B cell (primary cell): Measurements from ENCODE around the gene FRMD4B. TPM values are rescaled to one million over a fixed set of nuclear protein-coding genes. Genes with fewer than 3 reads are reported as not detected.

ENCODE experiments used
- ATAC-seq: fragments of 200-7000 bp; cut with Tn5 transposase; one replicate; pipeline ENCODE4 v1.10.0; 2021; ENCODE audit warnings: low read depth, mild to moderate bottlenecking, moderate number of reproducible peaks, moderate library complexity
- CTCF ChIA-PET: fragments of 350-600 bp; sonication (Branson Sonifier 250); formaldehyde crosslinking; loops from one replicate; lab custom pipeline; 2021; ENCODE audit warnings: antibody characterized with exemption, inconsistent platforms; lab: Charles Lee
- POLR2A ChIA-PET: fragments of 350-600 bp; sonication (Branson Sonifier 250); formaldehyde crosslinking; loops from one replicate; lab custom pipeline; 2021; ENCODE audit warnings: antibody characterized with exemption; lab: Charles Lee
- DNase-seq: peaks from one replicate; pipeline ENCODE4 v3.0.0; 2013
- H2AFZ ChIP-seq: 2 replicates; pipeline ENCODE4 v1.6.1; 2012; ENCODE audit warnings: mild to moderate bottlenecking, low read depth, low read length; ENCODE audit not compliant: insufficient read depth, poor library complexity, severe bottlenecking
- H3K27ac ChIP-seq, 2 donors: 1 replicate in 1 of 2; 2 replicates in 1 of 2; pipeline ENCODE4 v1.5.1; 2012 to 2013; ENCODE audit warnings: low read length in 2 of 2, mild to moderate bottlenecking in 2 of 2, moderate library complexity in 1 of 2
- H3K27me3 ChIP-seq, 4 experiments: fragments of 200-600 bp in 1 of 4; sonication (generic) in 1 of 4; replicated peaks in 1 of 4; 1 replicate in 2 of 4; 2 replicates in 2 of 4; pipeline versions ENCODE4 v1.6.1 to v1.7.0; 2013 to 2016; ENCODE audit warnings: low read length in 3 of 4, mild to moderate bottlenecking in 2 of 4, mixed read lengths in 1 of 4, moderate library complexity in 1 of 4; ENCODE audit not compliant: insufficient read depth in 4 of 4, control insufficient read depth in 3 of 4; ENCODE audit errors: control extremely low read depth in 1 of 4
- H3K36me3 ChIP-seq, 2 experiments: replicated peaks in 1 of 2; 1 replicate in 1 of 2; 2 replicates in 1 of 2; pipeline versions ENCODE4 v1.6.1 to v1.7.1; 2013; ENCODE audit warnings: low read length in 1 of 2; ENCODE audit not compliant: insufficient read depth in 2 of 2, control insufficient read depth in 1 of 2; ENCODE audit errors: control extremely low read depth in 1 of 2, extremely low read depth in 1 of 2
- H3K4me1 ChIP-seq, 2 donors: fragments of 200-600 bp in 1 of 2; sonication (generic) in 1 of 2; 1 replicate in 1 of 2; 2 replicates in 1 of 2; pipeline versions ENCODE4 v1.5.1 to v1.6.1; 2013 to 2017; ENCODE audit warnings: low read length in 2 of 2; ENCODE audit not compliant: control insufficient read depth in 2 of 2, insufficient read depth in 2 of 2
- H3K4me2 ChIP-seq: replicated peaks from 2 replicates; pipeline ENCODE3; 2012; ENCODE audit warnings: mild to moderate bottlenecking, low read depth, low read length; ENCODE audit not compliant: poor library complexity, severe bottlenecking
- H3K4me3 ChIP-seq, 5 experiments: fragments of 200-600 bp in 1 of 5; sonication (generic) in 1 of 5; 1 replicate in 3 of 5; 2 replicates in 2 of 5; pipeline versions ENCODE4 v1.5.1 to v1.7.0; 2011 to 2016; ENCODE audit warnings: low read length in 4 of 5, mild to moderate bottlenecking in 4 of 5, low read depth in 2 of 5, control low read depth in 1 of 5, moderate library complexity in 1 of 5; ENCODE audit not compliant: insufficient read depth in 1 of 5; ENCODE audit errors: control extremely low read depth in 1 of 5, extremely low read depth in 1 of 5
- H3K79me2 ChIP-seq: fragments of 200-600 bp; sonication (generic); one replicate; pipeline ENCODE4 v1.6.0; 2016; ENCODE audit warnings: low read length; ENCODE audit not compliant: control insufficient read depth, insufficient read depth
- H3K9ac ChIP-seq: fragments of 200-600 bp; sonication (generic); 2 replicates; pipeline ENCODE4 v1.6.1; 2017; ENCODE audit warnings: mild to moderate bottlenecking, low read length, moderate library complexity
- H3K9me3 ChIP-seq, 3 donors: one replicate each; pipeline versions ENCODE4 v1.6.1 to v1.7.1; 2013; ENCODE audit warnings: low read length in 2 of 3; ENCODE audit not compliant: control insufficient read depth in 2 of 3, insufficient read depth in 1 of 3; ENCODE audit errors: control extremely low read depth in 1 of 3
- H4K20me1 ChIP-seq: 2 replicates; pipeline ENCODE4 v1.6.0; 2012; ENCODE audit warnings: mild to moderate bottlenecking, low read length; ENCODE audit not compliant: insufficient read depth, control insufficient read depth, poor library complexity, severe bottlenecking
- H3K27ac Mint-ChIP-seq: one replicate; pipeline ENCODE4 v1.8.0; 2021; ENCODE audit warnings: mixed read lengths
- H3K27me3 Mint-ChIP-seq: one replicate; pipeline ENCODE4 v1.8.0; 2021; ENCODE audit warnings: mixed read lengths
- H3K4me1 Mint-ChIP-seq: one replicate; pipeline ENCODE4 v1.8.0; 2021; ENCODE audit warnings: mixed read lengths
- H3K4me3 Mint-ChIP-seq: one replicate; pipeline ENCODE4 v1.8.0; 2021; ENCODE audit warnings: mixed read lengths
- H3K9me3 Mint-ChIP-seq: one replicate; pipeline ENCODE4 v1.8.0; 2022; ENCODE audit warnings: mixed read lengths; ENCODE audit not compliant: insufficient read depth
- CTCF ChIP-seq: fragments of 200-600 bp; IDR thresholded peaks from one replicate; pipeline ENCODE4 v1.8.0; 2022; ENCODE audit warnings: antibody characterized with exemption, mild to moderate bottlenecking
- EZH2 ChIP-seq: IDR thresholded peaks from 2 replicates; pipeline ENCODE4 v1.6.1; 2012; ENCODE audit warnings: borderline replicate concordance, low read depth, mild to moderate bottlenecking, moderate library complexity, low read length; ENCODE audit not compliant: insufficient read depth, poor library complexity, severe bottlenecking
- WGBS: methylation state at CpG from one replicate; pipeline ENCODE4 v1.1.5; 2013; ENCODE audit warnings: missing lambda C conversion rate; ENCODE audit not compliant: insufficient coverage; 5-methylcytosine and 5-hydroxymethylcytosine counted together
- intact Hi-C: fragments of 100-400 bp; cut with micrococcal nuclease; formaldehyde crosslinking; loops from one replicate; pipeline ENCODE4 v1.10.0; 2022
- polyA plus RNA-seq: library from polyadenylated mRNA; depleted of rRNA; stranded (reverse); fragments of >200 nt; gene quantifications from 2 replicates; pipeline ENCODE4 v1.2.3, GENCODE V29; 2012
- total RNA-seq, 2 donors: library from RNA; stranded (reverse); fragments of 120-200 nt in 1 of 2; gene quantifications; 1 replicate in 1 of 2; 2 replicates in 1 of 2; pipeline versions ENCODE4 v1.2.3 to v1.2.4, GENCODE V29; 2013 to 2022

Gene FRMD4B
- total and polyA plus RNA-seq, 2 donors (not counting 1 experiment from before 2014, with no cell fraction given) = 0.06 to 0.20 TPM

- TF ChIP-seq CTCF (no peak), EZH2 (no peak)
- no peaks in the 10 kb centered on the region for H3K4me1 Mint-ChIP-seq
- intact Hi-C loops = no loop called here
- Histone ChIP-seq H3K4me1 (no peaks in the 10 kb centered on the region), H4K20me1 (no peaks in the 10 kb centered on the region), H3K4me3 (no peak overlapping the region), H3K79me2 (no peaks in the 10 kb centered on the region), H3K9ac (no peak overlapping the region), H3K27ac (no peak overlapping the region), H3K4me2 (no peak overlapping the region), H3K27me3 (no peaks in the 10 kb centered on the region), H3K9me3 (no peaks in the 10 kb centered on the region), H3K36me3 (no peaks in the 10 kb centered on the region), H2AFZ (no peak overlapping the region)
- 88% methylated on average over 1 of the region's 3 CpGs for WGBS
- POLR2A ChIA-PET = no interaction called here
- CTCF ChIA-PET = no interaction called here
- no peak for DNase-seq
- no peaks in the 10 kb centered on the region for H3K9me3 Mint-ChIP-seq
- H3K27me3 Mint-ChIP-seq = peaks cover 3% of the 10 kb centered on the region
- H3K4me3 Mint-ChIP-seq = no peak overlapping the region
- ATAC-seq = no peak
- no peak overlapping the region for H3K27ac Mint-ChIP-seq
These were observed 173.3 kb downstream of the FRMD4B start for GRCh38 chr3:69212411-69213160.

- no peak overlapping the region for H3K9ac ChIP-seq
- ChIA-PET CTCF (no interaction called here), POLR2A (no interaction called here)
- ATAC-seq (no peak), DNase-seq (no peak)
- H3K9me3 ChIP-seq = no peaks in the 10 kb centered on the region
- H2AFZ ChIP-seq = no peak overlapping the region
- H3K36me3 ChIP-seq = no peaks in the 10 kb centered on the region
- no peaks in the 10 kb centered on the region for H3K4me1 Mint-ChIP-seq
- no peak overlapping the region for H3K27ac Mint-ChIP-seq
- no peaks in the 10 kb centered on the region for H3K27me3 Mint-ChIP-seq
- no peak overlapping the region for H3K27ac ChIP-seq
- no peaks in the 10 kb centered on the region for H4K20me1 ChIP-seq
- H3K4me1 ChIP-seq = no peaks in the 10 kb centered on the region
- H3K9me3 Mint-ChIP-seq = no peaks in the 10 kb centered on the region
- intact Hi-C loops = no loop called here
- no peaks in the 10 kb centered on the region for H3K79me2 ChIP-seq
- H3K27me3 ChIP-seq = no peaks in the 10 kb centered on the region
- no peak overlapping the region for H3K4me3 ChIP-seq
- no peak overlapping the region for H3K4me3 Mint-ChIP-seq
- no peak overlapping the region for H3K4me2 ChIP-seq
- 82% methylated on average over 3 of the region's 5 CpGs for WGBS
- TF ChIP-seq CTCF (no peak), EZH2 (no peak)
These were observed 175.7 kb downstream of the FRMD4B start for GRCh38 chr3:69210068-69210730.
